Left ventricle myocardium inferior (tissue), 1 donor: ENCODE data around the gene AP3B1. TPM values are rescaled to one million over a fixed set of nuclear protein-coding genes. Genes with fewer than 3 reads are reported as not detected.

Source experiments
- DNase-seq: peaks from one replicate; pipeline ENCODE4 v3.0.0-alpha.2; 2020
- H3K27ac ChIP-seq: fragments of 200-600 bp; replicated peaks from 2 replicates; pipeline ENCODE4 v1.8.0; 2021
- H3K27me3 ChIP-seq: fragments of 200-600 bp; 2 replicates; pipeline ENCODE4 v1.8.0; 2021; ENCODE audit warnings: low read depth
- H3K36me3 ChIP-seq: fragments of 200-600 bp; 2 replicates; pipeline ENCODE4 v1.8.0; 2021
- H3K4me1 ChIP-seq: fragments of 200-600 bp; 2 replicates; pipeline ENCODE4 v1.8.0; 2021
- H3K4me3 ChIP-seq: fragments of 200-600 bp; 2 replicates; pipeline ENCODE4 v1.8.0; 2021; ENCODE audit warnings: mild to moderate bottlenecking, moderate library complexity
- H3K9me3 ChIP-seq: fragments of 200-600 bp; replicated peaks from 2 replicates; pipeline ENCODE4 v1.8.0; 2021
- CTCF ChIP-seq: fragments of 200-600 bp; IDR thresholded peaks from 2 replicates; pipeline ENCODE4 v1.8.0; 2021; ENCODE audit warnings: antibody characterized with exemption, mild to moderate bottlenecking, borderline replicate concordance
- intact Hi-C: fragments of 100-400 bp; cut with micrococcal nuclease; formaldehyde crosslinking; loops from one replicate; pipeline ENCODE4 v1.11.0; 2022
- total RNA-seq: library from RNA; stranded (reverse); fragmentation: NEBNext Ultra II Directional; extraction: Animal tissue kit (Norgen Biotek cat#: 25700); gene quantifications from one replicate; pipeline ENCODE4 v1.2.1, GENCODE V29; 2021
- donor health status: DM: no; HTN: yes; CAD: no; lungs with severe emphysema.

The AP3B1 gene
- total RNA-seq, 1 donor from 2014 or later: 22.0 TPM

DNA sequence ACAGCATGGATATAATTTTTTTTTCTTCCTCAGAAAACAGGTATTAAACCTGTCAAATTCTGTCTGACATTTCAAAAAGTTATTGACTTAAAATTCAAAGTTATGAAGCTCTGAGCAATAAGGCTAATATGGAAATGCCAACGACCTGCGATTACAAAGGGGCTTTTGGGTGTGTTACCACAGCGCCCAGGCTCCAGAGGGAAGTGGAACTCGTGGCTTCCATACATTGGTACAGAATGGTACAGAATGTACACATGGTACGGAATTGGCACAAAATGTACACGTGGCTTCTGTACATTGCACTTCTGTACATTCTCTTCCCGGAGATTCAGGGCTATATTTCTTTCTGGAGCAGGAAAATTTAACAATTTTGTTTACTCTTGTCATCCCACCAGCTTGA is 293.3 kb downstream of the AP3B1 start:
- Histone ChIP-seq H3K4me1 (peaks cover 20% of the 10 kb centered on the region), H3K36me3 (peaks cover 8% of the 10 kb centered on the region), H3K4me3 (no peak overlapping the region), H3K27me3 (no peaks in the 10 kb centered on the region), H3K9me3 (no peaks in the 10 kb centered on the region), H3K27ac (no peak overlapping the region)
- intact Hi-C loops: loop anchor here (5.0 kb wide), 1 partner anchor 439 kb away; no protein-coding TSS in a partner anchor
- no peak for DNase-seq
- TF ChIP-seq CTCF: no peak

DNA sequence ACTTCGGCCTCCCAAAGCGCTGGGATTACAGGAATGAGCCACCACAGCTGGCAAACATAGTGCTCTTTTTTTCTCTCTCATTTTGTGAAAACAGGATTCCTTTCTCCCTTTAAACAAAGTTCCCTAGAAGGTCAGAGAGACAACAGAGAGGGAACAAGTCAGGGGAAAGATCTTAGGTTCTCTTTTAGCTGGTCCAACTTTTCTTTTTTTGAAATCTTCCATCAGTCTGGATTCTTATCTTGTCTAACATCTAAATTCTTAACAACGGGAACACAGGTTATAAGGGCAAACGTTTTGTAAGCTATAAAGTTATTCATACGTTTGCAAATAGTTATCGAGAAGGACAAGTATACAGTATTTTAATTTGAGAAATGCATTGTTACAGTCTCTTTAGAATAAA is 294.3 kb downstream of the AP3B1 start:
- H3K27me3 ChIP-seq: no peaks in the 10 kb centered on the region
- H3K4me1 ChIP-seq: peaks cover 20% of the 10 kb centered on the region
- H3K4me3 ChIP-seq: no peak overlapping the region
- intact Hi-C loops: loop anchor here (5.0 kb wide), 1 partner anchor 438 kb away; no protein-coding TSS in a partner anchor
- H3K9me3 ChIP-seq: no peaks in the 10 kb centered on the region
- no peak for TF ChIP-seq CTCF
- peaks cover 8% of the 10 kb centered on the region for H3K36me3 ChIP-seq
- no peak overlapping the region for H3K27ac ChIP-seq
- DNase-seq: no peak

DNA sequence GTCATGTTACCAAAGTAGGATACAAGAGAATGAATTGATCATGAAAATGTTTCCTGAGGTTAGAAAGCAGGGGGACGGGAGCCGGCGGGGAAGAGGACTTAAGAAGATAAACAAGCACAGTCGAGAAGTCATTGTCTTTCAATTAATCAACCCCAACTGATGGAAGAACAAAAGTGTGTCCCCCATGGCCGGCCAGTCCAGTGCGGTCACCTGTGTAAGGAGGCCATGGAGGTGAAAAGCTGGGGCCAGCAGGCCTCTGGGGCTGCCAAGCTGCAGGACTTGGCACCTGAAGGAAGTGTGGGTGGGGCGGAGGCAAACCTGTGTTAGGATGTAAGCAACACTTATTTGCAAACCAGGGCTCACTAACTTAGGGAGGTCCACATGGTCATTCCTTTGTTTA is 295.1 kb downstream of the AP3B1 start:
- Histone ChIP-seq H3K27ac (no peak overlapping the region), H3K36me3 (peaks cover 8% of the 10 kb centered on the region), H3K4me3 (no peak overlapping the region), H3K27me3 (no peaks in the 10 kb centered on the region), H3K9me3 (no peaks in the 10 kb centered on the region), H3K4me1 (peaks cover 20% of the 10 kb centered on the region)
- intact Hi-C loops: no loop called here
- no peak for DNase-seq
- no peak for TF ChIP-seq CTCF

DNA sequence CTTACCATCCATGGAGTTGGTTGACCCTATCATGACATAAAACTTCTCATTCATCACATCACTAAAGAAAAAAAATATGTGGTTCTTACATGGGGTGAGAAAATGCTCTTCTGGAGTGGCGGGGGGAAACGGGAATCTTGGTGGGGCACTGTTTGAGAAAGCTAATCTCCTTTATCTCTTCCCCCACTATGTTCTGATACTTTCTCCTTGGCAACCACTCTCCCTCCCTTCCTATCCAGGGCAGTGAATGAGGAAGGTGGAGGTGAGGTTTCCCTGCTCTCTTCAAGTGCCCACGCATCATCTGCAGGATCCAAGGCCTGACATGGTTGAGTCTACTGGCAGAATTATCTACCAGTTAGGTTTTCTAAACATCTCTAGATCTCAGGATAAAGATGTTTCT is 297.6 kb downstream of the AP3B1 start:
- intact Hi-C loops: no loop called here
- Histone ChIP-seq H3K36me3 (peaks cover 10% of the 10 kb centered on the region), H3K9me3 (no peaks in the 10 kb centered on the region), H3K27ac (no peak overlapping the region), H3K4me3 (no peak overlapping the region), H3K4me1 (peaks cover 7% of the 10 kb centered on the region), H3K27me3 (no peaks in the 10 kb centered on the region)
- no peak for DNase-seq
- TF ChIP-seq CTCF: no peak

DNA sequence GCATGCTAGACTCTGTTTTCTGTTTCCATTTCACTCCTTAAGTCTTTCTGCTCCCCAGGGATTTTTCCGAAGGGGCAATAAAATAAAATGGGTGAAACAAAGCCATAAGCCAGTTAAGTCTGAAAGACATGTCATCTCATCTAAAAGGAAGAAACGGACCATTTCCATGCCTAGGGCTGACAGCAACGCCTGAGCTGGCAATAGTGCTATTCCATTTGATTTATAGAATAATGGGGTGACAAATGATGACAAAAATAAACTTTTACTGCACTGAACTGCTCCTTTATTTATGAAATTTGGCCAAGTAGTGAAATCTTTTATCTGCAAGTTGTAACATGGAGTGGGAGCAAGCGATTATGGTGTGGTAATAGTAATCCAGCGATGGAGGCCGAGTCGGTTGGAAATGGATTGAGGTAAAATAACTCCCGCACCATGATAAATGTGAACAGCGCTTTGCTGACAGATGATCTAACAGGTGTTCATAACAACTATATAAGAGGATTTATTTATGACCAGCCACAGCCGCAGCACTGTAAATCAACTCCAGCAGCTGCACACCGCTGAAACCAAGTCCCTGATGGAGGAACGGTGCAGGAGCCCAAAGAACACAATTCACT is 298.6 kb downstream of the AP3B1 start:
- Histone ChIP-seq H3K27me3 (no peaks in the 10 kb centered on the region), H3K27ac (no peak overlapping the region), H3K36me3 (peaks cover 10% of the 10 kb centered on the region), H3K4me1 (peaks cover 7% of the 10 kb centered on the region), H3K4me3 (no peak overlapping the region), H3K9me3 (no peaks in the 10 kb centered on the region)
- DNase-seq: no peak
- intact Hi-C loops: no loop called here
- TF ChIP-seq CTCF: no peak

DNA sequence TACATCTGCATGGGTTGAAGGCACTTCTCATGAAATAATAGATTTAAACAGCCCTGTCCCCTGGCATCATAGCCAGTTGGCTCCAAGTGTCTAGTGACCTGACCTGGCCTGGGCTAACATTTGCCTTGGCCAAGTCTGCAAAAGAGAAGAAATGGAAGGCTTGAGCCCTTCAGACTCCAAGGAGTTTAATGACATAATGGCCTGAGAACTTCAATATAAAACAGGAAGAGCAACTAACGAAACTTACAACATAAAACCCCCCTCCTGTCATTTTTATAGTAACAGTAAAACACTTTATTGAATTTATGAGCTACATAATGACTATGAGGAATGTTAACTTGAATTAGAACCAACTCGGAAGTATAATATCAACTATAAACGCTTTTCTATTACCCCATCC is 299.6 kb downstream of the AP3B1 start:
- DNase-seq: no peak
- H3K36me3 ChIP-seq: peaks cover 10% of the 10 kb centered on the region
- H3K9me3 ChIP-seq: no peaks in the 10 kb centered on the region
- no peak overlapping the region for H3K4me3 ChIP-seq
- peaks cover 7% of the 10 kb centered on the region for H3K4me1 ChIP-seq
- H3K27me3 ChIP-seq: no peaks in the 10 kb centered on the region
- H3K27ac ChIP-seq: no peak overlapping the region
- TF ChIP-seq CTCF: no peak
- intact Hi-C loops: no loop called here
